HepG2 (cell line): Measurements from ENCODE around the gene TSEN54. TPM values are rescaled to one million over a fixed set of nuclear protein-coding genes. Genes with fewer than 3 reads are reported as not detected.

Experiments used
- PHF8 ChIP-seq: sonication (generic); formaldehyde crosslinking; IDR thresholded peaks from 2 replicates; pipeline ENCODE4 v1.5.0; 2020; ENCODE audit warnings: missing genetic modification reagents
- PLSCR1 ChIP-seq: sonication (generic); formaldehyde crosslinking; IDR thresholded peaks from 2 replicates; pipeline ENCODE4 v1.5.0; 2020; ENCODE audit warnings: missing genetic modification reagents, mild to moderate bottlenecking, borderline replicate concordance
- RXRB ChIP-seq: IDR thresholded peaks from 2 replicates; pipeline ENCODE4 v1.6.1; 2016; ENCODE audit warnings: borderline replicate concordance, missing genetic modification reagents, missing compliant biosample characterization
- SOX13 ChIP-seq, 3 experiments: fragments of 450-650 bp in 1 of 3; sonication (generic) in 1 of 3; formaldehyde crosslinking in 1 of 3; IDR thresholded peaks in 2 of 3; conservative IDR thresholded peaks in 1 of 3; 2 replicates each; pipeline versions ENCODE4 v1.5.0 to v1.6.1; 2016 to 2020; ENCODE audit warnings: antibody characterized with exemption in 1 of 3, mild to moderate bottlenecking in 1 of 3, missing compliant biosample characterization in 1 of 3, missing genetic modification reagents in 1 of 3, moderate library complexity in 1 of 3
- SPEN ChIP-seq: sonication (generic); formaldehyde crosslinking; IDR thresholded peaks from 2 replicates; pipeline ENCODE4 v1.5.1; 2020; ENCODE audit warnings: low read depth, mild to moderate bottlenecking, missing genetic modification reagents
- SRY ChIP-seq: sonication (generic); formaldehyde crosslinking; IDR thresholded peaks from 2 replicates; pipeline ENCODE4 v1.8.0; 2022; ENCODE audit warnings: mild to moderate bottlenecking, missing genetic modification reagents
- ZNF280D ChIP-seq: sonication (generic); formaldehyde crosslinking; IDR thresholded peaks from 2 replicates; pipeline ENCODE4 v1.5.1; 2020; ENCODE audit warnings: mild to moderate bottlenecking, missing genetic modification reagents
- ZNF441 ChIP-seq: sonication (generic); formaldehyde crosslinking; IDR thresholded peaks from 2 replicates; pipeline ENCODE4 v1.7.0; 2021; ENCODE audit warnings: missing genetic modification reagents, borderline replicate concordance
- ZNF530 ChIP-seq: sonication (generic); formaldehyde crosslinking; IDR thresholded peaks from 2 replicates; pipeline ENCODE4 v1.5.0; 2020; ENCODE audit warnings: low read depth, mild to moderate bottlenecking, missing genetic modification reagents
- ZNF639 ChIP-seq: conservative IDR thresholded peaks from 2 replicates; pipeline ENCODE4 v1.6.1; 2018; ENCODE audit warnings: missing genetic modification reagents
- polyA plus RNA-seq, 8 experiments: library from polyadenylated mRNA; depleted of rRNA in 3 of 8; stranded (reverse) in 7 of 8; unstranded in 1 of 8; fragments of >200 nt; fragmentation: Illumina TruSeq in 4 of 8; extraction: Trizol in 4 of 8; gene quantifications; 2 replicates each; pipeline versions ENCODE4 v1.2.1 to v1.2.3, GENCODE V29; 2011 to 2016; ENCODE audit warnings: low read depth in 4 of 8, missing spikeins in 1 of 8, mixed read lengths in 1 of 8; ENCODE audit not compliant: insufficient read depth in 1 of 8
- total RNA-seq, 5 experiments: library from RNA; depleted of rRNA; stranded (reverse); fragments of >200 nt; fragmentation: Illumina TruSeq; extraction: Trizol; gene quantifications; 2 replicates each; pipeline ENCODE4 v1.2.3, GENCODE V29; 2016; ENCODE audit warnings: low read depth in 1 of 5

The TSEN54 gene
- total and polyA plus RNA-seq, 2 of the 13 experiments (the other 11 are each of a cell fraction or from before 2014, with no cell fraction given) = 62.9 to 63.3 TPM

- no peak for TF ChIP-seq PHF8
- TF ChIP-seq SRY (CRISPR knock-in tag) = peak; percentile 61; the same call in 1 of the 2 replicates
- TF ChIP-seq ZNF441 (CRISPR knock-in tag) = peak; percentile 69; the same call in 1 of the 2 replicates
- peak; percentile 85; the same call in 1 of the 2 replicates for TF ChIP-seq SPEN (CRISPR knock-in tag)
- peak; percentile 85 for TF ChIP-seq ZNF639 (CRISPR knock-in tag)
- TF ChIP-seq ZNF280D (CRISPR knock-in tag) = peak; percentile 92; the same call in 1 of the 2 replicates
- TF ChIP-seq ZNF530 = no peak
- peak; percentile 46; the same call in 1 of the 2 replicates for TF ChIP-seq PLSCR1 (CRISPR knock-in tag)
- TF ChIP-seq RXRB (CRISPR knock-in tag) = peak; percentile 100
- no peak for TF ChIP-seq SOX13 (IDR thresholded peaks at IDR 0.05)
- peak in 1 of 2 experiments; percentile 85; a peak in 2 of 4 replicates for TF ChIP-seq SOX13 (CRISPR knock-in tag; conservative IDR thresholded peaks at IDR 0.05 in 1 of 2, IDR thresholded peaks at IDR 0.05 in 1 of 2)
Observed at GRCh38 chr17:75511610-75512575, 4.4 kb upstream of the TSEN54 start (continued).
